GM19043 (cell line): ENCODE measurements around the gene FLOT1.

Experiments
- ATAC-seq: cut with Tn5 transposase; IDR thresholded peaks from one replicate; pipeline ENCODE4 v1.9.1; 2021; ENCODE audit warnings: low read depth; ENCODE audit not compliant: unreplicated experiment

The FLOT1 gene

GRCh38 chr6:30742316-30743098, at the start of gene FLOT1:
Gene FLOT1 (minus strand): TSS chr6:30742687. CDS start chr6:30742189, 498 bp downstream.
- peak; percentile 57 for ATAC-seq

GRCh38 chr6:30790724-30791383, 48.4 kb upstream of the FLOT1 start:
- ATAC-seq, result no peak

- no peak for ATAC-seq
Observed at GRCh38 chr6:30789606-30790005, 47.1 kb upstream of the FLOT1 start.

GRCh38 chr6:30787954-30788353, 45.5 kb upstream of the FLOT1 start:
- no peak for ATAC-seq

GRCh38 chr6:30782425-30783014, 40.0 kb upstream of the FLOT1 start:
- no peak for ATAC-seq

- no peak for ATAC-seq
Observed at GRCh38 chr6:30781743-30782424, 39.4 kb upstream of the FLOT1 start.

- no peak for ATAC-seq
Observed at GRCh38 chr6:30781395-30781742, 38.9 kb upstream of the FLOT1 start.

- no peak for ATAC-seq
Observed at GRCh38 chr6:30780642-30780920, 38.1 kb upstream of the FLOT1 start.

- no peak for ATAC-seq
Observed at GRCh38 chr6:30779850-30780641, 37.6 kb upstream of the FLOT1 start.

- no peak for ATAC-seq
Observed at GRCh38 chr6:30778001-30778635, 35.6 kb upstream of the FLOT1 start.

- ATAC-seq, result no peak
Observed at GRCh38 chr6:30777155-30777485, 34.6 kb upstream of the FLOT1 start.

GRCh38 chr6:30776390-30777154, 34.1 kb upstream of the FLOT1 start:
- no peak for ATAC-seq

- ATAC-seq, result no peak
Observed at GRCh38 chr6:30775104-30775503, 32.6 kb upstream of the FLOT1 start.

GRCh38 chr6:30774701-30775100, 32.2 kb upstream of the FLOT1 start:
- no peak for ATAC-seq

- ATAC-seq, result no peak
Observed at GRCh38 chr6:30770592-30770991, 28.1 kb upstream of the FLOT1 start.

- ATAC-seq, result no peak
Observed at GRCh38 chr6:30769853-30770524, 27.5 kb upstream of the FLOT1 start.

GRCh38 chr6:30769088-30769852, 26.8 kb upstream of the FLOT1 start:
- no peak for ATAC-seq

- ATAC-seq, result no peak
Observed at GRCh38 chr6:30768634-30769087, 26.2 kb upstream of the FLOT1 start.
